Activated B cell treated with CpG ODN at 0.5 μM for 24 hours (primary cell): ENCODE data around the gene MYH13. TPM values are rescaled to one million over a fixed set of nuclear protein-coding genes. Genes with fewer than 3 reads are reported as not detected.

Experiments used
- ATAC-seq: fragments of 200-7000 bp; cut with Tn5 transposase; one replicate; pipeline ENCODE4 v1.10.0; 2021; ENCODE audit warnings: low read depth, mild to moderate bottlenecking, moderate library complexity
- CTCF ChIA-PET: fragments of 350-600 bp; sonication (Branson Sonifier 250); formaldehyde crosslinking; loops from one replicate; lab custom pipeline; 2021; ENCODE audit warnings: antibody characterized with exemption; lab: Charles Lee
- POLR2A ChIA-PET: fragments of 350-600 bp; sonication (Branson Sonifier 250); formaldehyde crosslinking; loops from one replicate; lab custom pipeline; 2021; ENCODE audit warnings: antibody characterized with exemption; lab: Charles Lee
- DNase-seq: peaks from one replicate; pipeline ENCODE4 v3.0.0; 2022
- H3K27ac Mint-ChIP-seq: one replicate; pipeline ENCODE4 v1.8.0; 2020; ENCODE audit warnings: mixed read lengths
- H3K27me3 Mint-ChIP-seq: one replicate; pipeline ENCODE4 v1.8.0; 2021; ENCODE audit warnings: mixed read lengths
- H3K36me3 Mint-ChIP-seq: one replicate; pipeline ENCODE4 v1.8.0; 2021; ENCODE audit warnings: low read depth, mixed read lengths
- H3K4me1 Mint-ChIP-seq: one replicate; pipeline ENCODE4 v1.8.0; 2021; ENCODE audit warnings: mixed read lengths
- H3K4me3 Mint-ChIP-seq: one replicate; pipeline ENCODE4 v1.8.0; 2020; ENCODE audit warnings: mild to moderate bottlenecking, mixed read lengths
- H3K9me3 Mint-ChIP-seq: one replicate; pipeline ENCODE4 v1.8.0; 2020; ENCODE audit warnings: mixed read lengths
- CTCF ChIP-seq: fragments of 200-600 bp; IDR thresholded peaks from one replicate; pipeline ENCODE4 v1.8.0; 2022; ENCODE audit warnings: antibody characterized with exemption, mild to moderate bottlenecking
- intact Hi-C: fragments of 100-400 bp; cut with micrococcal nuclease; formaldehyde crosslinking; loops from one replicate; pipeline ENCODE4 v1.15.1; 2024
- total RNA-seq: library from RNA; stranded (reverse); gene quantifications from 2 replicates; pipeline ENCODE4 v1.2.3, GENCODE V29; 2022

Gene MYH13
- total RNA-seq, 1 donor from 2014 or later, result not detected

GRCh38 chr17:10286324-10286723 lies 86.5 kb downstream of the MYH13 start:
- DNase-seq (no peak), ATAC-seq (no peak)
- ChIA-PET POLR2A (no interaction called here), CTCF (no interaction called here)
- Mint-ChIP-seq H3K36me3 (no peaks in the 10 kb centered on the region), H3K4me1 (no peaks in the 10 kb centered on the region), H3K4me3 (no peak overlapping the region), H3K27me3 (peaks cover 22% of the 10 kb centered on the region), H3K9me3 (no peaks in the 10 kb centered on the region), H3K27ac (no peak overlapping the region)
- no peak for TF ChIP-seq CTCF
- intact Hi-C loops, result no loop called here

- Mint-ChIP-seq H3K27ac (no peak overlapping the region), H3K36me3 (no peaks in the 10 kb centered on the region), H3K4me3 (no peak overlapping the region), H3K4me1 (no peaks in the 10 kb centered on the region), H3K9me3 (no peaks in the 10 kb centered on the region), H3K27me3 (peaks cover 22% of the 10 kb centered on the region)
- DNase-seq (no peak), ATAC-seq (no peak)
- intact Hi-C loops, result no loop called here
- POLR2A ChIA-PET, result no interaction called here
- no peak for TF ChIP-seq CTCF
- CTCF ChIA-PET, result no interaction called here
Observed at GRCh38 chr17:10285896-10286295, 86.9 kb downstream of the MYH13 start.

DNA sequence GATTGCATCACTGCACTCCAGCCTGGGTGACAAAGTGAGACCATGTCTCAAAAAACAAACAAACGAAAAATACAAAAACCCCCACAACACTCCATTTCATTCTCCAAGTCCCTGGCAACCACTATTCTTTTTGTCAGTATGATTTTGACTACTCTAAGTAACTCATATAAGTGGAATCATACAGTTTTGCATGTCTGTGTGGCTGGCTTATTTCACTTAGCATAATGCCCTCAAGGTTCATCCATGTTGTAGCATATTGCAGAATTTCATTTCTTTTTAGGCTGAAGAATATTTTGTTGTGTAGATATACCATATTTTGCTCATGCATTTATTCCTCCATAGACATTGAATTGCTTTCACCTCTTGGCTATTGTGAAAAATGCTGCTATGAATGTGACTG lies 92.7 kb downstream of the MYH13 start:
- no peak overlapping the region for H3K27ac Mint-ChIP-seq
- ATAC-seq (no peak), DNase-seq (no peak)
- POLR2A ChIA-PET, result no interaction called here
- CTCF ChIA-PET, result no interaction called here
- H3K9me3 Mint-ChIP-seq, result no peaks in the 10 kb centered on the region
- no peaks in the 10 kb centered on the region for H3K36me3 Mint-ChIP-seq
- H3K27me3 Mint-ChIP-seq, result peaks cover 6% of the 10 kb centered on the region
- H3K4me3 Mint-ChIP-seq, result no peak overlapping the region
- intact Hi-C loops, result no loop called here
- no peak for TF ChIP-seq CTCF
- H3K4me1 Mint-ChIP-seq, result no peaks in the 10 kb centered on the region

DNA sequence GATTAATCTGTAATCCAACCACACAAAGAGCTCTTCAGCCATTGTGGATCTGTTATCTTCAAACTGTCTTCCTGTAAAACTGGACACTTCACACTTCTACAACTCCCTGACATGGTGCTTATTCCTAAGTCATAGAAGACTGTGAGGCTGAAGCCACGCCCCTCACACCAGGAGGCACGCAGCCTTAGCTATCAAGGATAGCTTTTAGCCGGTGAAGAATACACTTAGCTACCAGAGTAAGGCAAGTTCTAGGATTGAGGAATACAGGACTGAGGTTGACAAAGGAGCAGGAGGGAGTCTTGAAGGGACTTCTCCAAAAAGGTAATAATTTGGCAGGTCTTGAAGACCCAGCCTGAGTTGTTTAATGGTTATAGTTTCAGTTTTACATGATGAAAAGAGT lies 94.6 kb downstream of the MYH13 start:
- TF ChIP-seq CTCF, result no peak
- intact Hi-C loops, result no loop called here
- Mint-ChIP-seq H3K4me1 (no peaks in the 10 kb centered on the region), H3K36me3 (no peaks in the 10 kb centered on the region), H3K27ac (no peak overlapping the region), H3K4me3 (no peak overlapping the region), H3K9me3 (no peaks in the 10 kb centered on the region), H3K27me3 (peaks cover 4% of the 10 kb centered on the region)
- ATAC-seq (no peak), DNase-seq (no peak)
- ChIA-PET CTCF (no interaction called here), POLR2A (no interaction called here)

DNA sequence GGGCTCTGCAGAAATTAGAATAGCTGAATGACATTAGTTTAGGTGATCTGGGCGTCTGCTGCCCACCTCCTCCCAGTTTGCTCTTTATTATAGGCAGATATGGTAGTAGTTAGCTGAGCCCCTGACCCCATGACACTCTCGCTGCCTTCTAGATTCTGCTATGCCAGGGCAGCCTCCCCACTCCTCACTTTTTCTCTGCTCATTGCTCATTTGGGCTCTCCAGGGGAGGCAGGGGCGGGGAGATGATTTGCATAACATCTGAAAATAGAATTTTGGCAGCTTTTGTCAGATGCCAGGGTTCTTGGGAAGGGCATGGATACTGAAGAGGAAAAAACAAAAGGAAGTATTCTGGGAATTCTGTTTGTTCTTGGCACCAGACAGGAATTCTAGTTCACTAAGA lies 96.4 kb downstream of the MYH13 start:
- H3K4me1 Mint-ChIP-seq, result no peaks in the 10 kb centered on the region
- ATAC-seq, result no peak
- H3K27me3 Mint-ChIP-seq, result peaks cover 4% of the 10 kb centered on the region
- no peak for DNase-seq
- H3K4me3 Mint-ChIP-seq, result no peak overlapping the region
- ChIA-PET CTCF (no interaction called here), POLR2A (no interaction called here)
- H3K9me3 Mint-ChIP-seq, result no peaks in the 10 kb centered on the region
- no peak for TF ChIP-seq CTCF
- H3K27ac Mint-ChIP-seq, result no peak overlapping the region
- H3K36me3 Mint-ChIP-seq, result no peaks in the 10 kb centered on the region
- intact Hi-C loops, result no loop called here
